Liver (tissue), 3 donors: ENCODE measurements around the gene GLDN.

ENCODE experiments used
- CTCF ChIP-seq: fragments of 150-350 bp; IDR thresholded peaks from 2 replicates; pipeline ENCODE4 v1.5.1; 2017; ENCODE audit warnings: improper control_type of control experiment, low read depth, low read length; ENCODE audit not compliant: missing input control
- GABPA ChIP-seq, 2 donors: IDR thresholded peaks in 1 of 2; conservative IDR thresholded peaks in 1 of 2; 2 replicates each; pipeline ENCODE4 v1.6.1; 2016; ENCODE audit warnings: antibody characterized with exemption in 2 of 2, mild to moderate bottlenecking in 1 of 2, moderate library complexity in 1 of 2
- RAD21 ChIP-seq, 2 donors: IDR thresholded peaks; 2 replicates each; pipeline ENCODE4 v1.6.1; 2016; ENCODE audit warnings: antibody characterized with exemption in 2 of 2, mild to moderate bottlenecking in 2 of 2
- TAF1 ChIP-seq: conservative IDR thresholded peaks from 2 replicates; pipeline ENCODE4 v1.6.1; 2016; ENCODE audit warnings: antibody characterized with exemption, mild to moderate bottlenecking
- YY1 ChIP-seq: IDR thresholded peaks from 2 replicates; pipeline ENCODE4 v1.6.1; 2016; ENCODE audit warnings: antibody characterized with exemption, mild to moderate bottlenecking
- donor health status: healthy.
- donor health status: healthy.

- TF ChIP-seq GABPA (IDR thresholded peaks at IDR 0.05 in 1 of 2, conservative IDR thresholded peaks at IDR 0.05 in 1 of 2): no peak
- no peak for TF ChIP-seq CTCF
- no peak for TF ChIP-seq YY1
- TF ChIP-seq TAF1: no peak
- no peak for TF ChIP-seq RAD21 (IDR thresholded peaks at IDR 0.05)
Observed at GRCh38 chr15:51366071-51366470, 24.6 kb downstream of the GLDN start.
